ENCODE results near the gene ATP2A1. TPM values are rescaled to one million over a fixed set of nuclear protein-coding genes. Genes with fewer than 3 reads are reported as not detected.

The ATP2A1 gene
- total and polyA plus RNA-seq, 2 of the 8 experiments (the other 6 are each of a cell fraction or from before 2014, with no cell fraction given), result 1.7 to 2.4 TPM

DNA sequence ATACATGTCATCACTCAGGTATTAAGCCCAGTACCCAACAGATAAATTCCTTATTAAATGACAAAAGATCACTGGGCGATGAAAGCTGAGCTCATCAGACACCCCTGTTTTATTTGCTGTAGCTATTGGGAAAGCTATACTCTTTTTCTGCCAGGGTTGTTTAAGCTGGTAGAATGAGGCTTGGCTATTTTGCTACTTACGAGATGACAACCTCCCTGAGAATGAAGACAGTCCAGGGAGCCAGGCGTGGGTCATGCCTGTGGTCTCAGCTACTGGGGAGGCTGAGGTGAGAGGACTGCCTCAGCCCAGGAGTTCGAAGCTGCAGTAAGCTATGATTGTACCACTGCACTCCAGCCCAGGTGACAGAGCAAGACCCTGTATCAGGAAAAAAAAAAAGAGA lies 19.0 kb upstream of the ATP2A1 start:
- H3K4ac ChIP-seq (replicated peaks; ENCODE audit: insufficient read length, low read depth, low read length), result no peak overlapping the region
- TF ChIP-seq, protein P1, sequence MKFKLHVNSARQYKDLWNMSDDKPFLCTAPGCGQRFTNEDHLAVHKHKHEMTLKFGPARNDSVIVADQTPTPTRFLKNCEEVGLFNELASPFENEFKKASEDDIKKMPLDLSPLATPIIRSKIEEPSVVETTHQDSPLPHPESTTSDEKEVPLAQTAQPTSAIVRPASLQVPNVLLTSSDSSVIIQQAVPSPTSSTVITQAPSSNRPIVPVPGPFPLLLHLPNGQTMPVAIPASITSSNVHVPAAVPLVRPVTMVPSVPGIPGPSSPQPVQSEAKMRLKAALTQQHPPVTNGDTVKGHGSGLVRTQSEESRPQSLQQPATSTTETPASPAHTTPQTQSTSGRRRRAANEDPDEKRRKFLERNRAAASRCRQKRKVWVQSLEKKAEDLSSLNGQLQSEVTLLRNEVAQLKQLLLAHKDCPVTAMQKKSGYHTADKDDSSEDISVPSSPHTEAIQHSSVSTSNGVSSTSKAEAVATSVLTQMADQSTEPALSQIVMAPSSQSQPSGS (IDR thresholded peaks at IDR 0.05; ENCODE audit: low read length), result no peak
- TF ChIP-seq GTF2F1 (IDR thresholded peaks at IDR 0.05; ENCODE audit: borderline replicate concordance, low read depth, low read length) (no peak), SUZ12 (IDR thresholded peaks at IDR 0.05; ENCODE audit: low read length) (no peak), RXRA (IDR thresholded peaks at IDR 0.05; ENCODE audit: insufficient read depth, low read depth, low read length) (no peak), POU5F1 (IDR thresholded peaks at IDR 0.05; ENCODE audit: low read depth, low read length) (no peak), BCL11A (IDR thresholded peaks at IDR 0.05; ENCODE audit: low read depth in 2 of 2, low read length in 2 of 2) (no peak), CHD2 (IDR thresholded peaks at IDR 0.05; ENCODE audit: low read length) (no peak), TEAD4 (IDR thresholded peaks at IDR 0.05; ENCODE audit: low read depth, low read length) (no peak), HDAC6 (IDR thresholded peaks at IDR 0.05; ENCODE audit: low read depth, low read length) (no peak), CTBP2 (IDR thresholded peaks at IDR 0.05; ENCODE audit: borderline replicate concordance, insufficient read depth, insufficient read length, low read length) (no peak), BRCA1 (IDR thresholded peaks at IDR 0.05; ENCODE audit: low read depth, low read length) (no peak), CBX8 (IDR thresholded peaks at IDR 0.05; ENCODE audit: borderline replicate concordance, low read depth, low read length) (no peak)

More for the DNA sequence above, 19.0 kb upstream of the ATP2A1 start:
- Histone ChIP-seq H3K23ac (ENCODE audit: insufficient read length) (no peak overlapping the region), H3K27ac (ENCODE audit: low read depth, low read length) (no peak overlapping the region), H2BK15ac (ENCODE audit: low read length) (no peak overlapping the region), H3K56ac (replicated peaks; ENCODE audit: insufficient read length, low read depth, low read length) (no peak overlapping the region), H2AK5ac (ENCODE audit: low read depth, low read length) (no peak overlapping the region), H4K8ac (ENCODE audit: extremely low read depth, insufficient read depth, low read length) (no peak overlapping the region), H2BK20ac (ENCODE audit: low read length) (no peak overlapping the region), H2BK120ac (replicated peaks; ENCODE audit: low read depth, low read length) (no peak overlapping the region), H3K9me3 (ENCODE audit: insufficient read depth in 2 of 2, low read depth in 1 of 2, low read length in 1 of 2) (no peaks in the 10 kb centered on the region), H3K9ac (replicated peaks in 1 of 4; ENCODE audit: extremely low read depth in 1 of 4, low read depth in 3 of 4, low read length in 3 of 4) (no peak overlapping the region), H3K79me1 (ENCODE audit: low read depth, low read length) (peaks cover 3% of the 10 kb centered on the region; the same call in 1 of the 2 replicates), H3K4me1 (replicated peaks in 1 of 4; ENCODE audit: control insufficient read depth in 3 of 4, insufficient read depth in 4 of 4, low read length in 3 of 4) (peaks cover 0 to 1% (median under 1%) of the 10 kb centered on the region in 4 experiments; a peak in 4 of 7 replicates), H3K18ac (ENCODE audit: extremely low read depth, low read length) (no peak overlapping the region), H3K4me2 (ENCODE audit: insufficient read depth in 1 of 2, low read depth in 2 of 2, low read length in 2 of 2) (no peak overlapping the region), H2AFZ (ENCODE audit: low read length) (no peak overlapping the region), H3K14ac (ENCODE audit: insufficient read length) (no peak overlapping the region), H4K20me1 (replicated peaks in 1 of 2; ENCODE audit: control insufficient read depth in 1 of 2, insufficient read depth in 2 of 2, low read length in 2 of 2) (peaks cover under 1 to 4% of the 10 kb centered on the region in 2 experiments), H3K36me3 (ENCODE audit: control insufficient read depth in 2 of 4, insufficient read depth in 4 of 4, low read length in 3 of 4) (no peaks in the 10 kb centered on the region), H4K91ac (replicated peaks; ENCODE audit: insufficient read length, low read length) (no peak overlapping the region), H4K5ac (ENCODE audit: insufficient read length, low read depth, low read length) (no peak overlapping the region), H3K23me2 (ENCODE audit: low read depth, low read length) (peaks cover 5% of the 10 kb centered on the region), H2BK5ac (ENCODE audit: low read depth, low read length) (no peak overlapping the region), H3K79me2 (ENCODE audit: control insufficient read depth in 1 of 2, insufficient read depth in 2 of 2, low read length in 2 of 2) (peaks cover 0 to 5% of the 10 kb centered on the region in 2 experiments; a peak in 2 of 4 replicates), H3K4me3 (ENCODE audit: extremely low read depth in 1 of 4, insufficient read depth in 2 of 4, low read depth in 3 of 4, low read length in 4 of 4) (no peak overlapping the region), H3K27me3 (replicated peaks in 1 of 4; ENCODE audit: control insufficient read depth in 3 of 4, extremely low read depth in 1 of 4, insufficient read depth in 3 of 4, low read length in 3 of 4) (no peaks in the 10 kb centered on the region), H2BK12ac (ENCODE audit: low read depth, low read length) (no peak overlapping the region)
- CTCF ChIA-PET (ENCODE audit: partially characterized antibody), result interaction anchor here (0.7 to 2.0 kb wide), 3 partner anchors 14 to 945 kb away, joined by 3 to 6 read pairs (median 6); no protein-coding TSS in a partner anchor
- WGBS, 2 experiments (ENCODE audit: extremely low coverage in 1 of 2, insufficient coverage in 1 of 2, insufficient read length in 1 of 2, insufficient replicate concordance in 2 of 2, low coverage in 1 of 2, low lambda C conversion rate in 2 of 2, missing lambda C conversion rate in 1 of 2), result 68% methylated on average over 4 of the region's 4 CpGs; no CpG with 5 or more reads in 1 of the 2 experiments
- POLR2A ChIA-PET (ENCODE audit: partially characterized antibody), result interaction anchor here (1.0 to 3.9 kb wide), 5 partner anchors 10 to 37 kb away, joined by 3 to 15 read pairs (median 4); partner anchors contain the start of gene ATXN2L
- FAIRE-seq (no peak), DNase-seq (ENCODE audit: low read depth in 1 of 2, low spot score in 2 of 2) (no peak)

Data from H1 (cell line).